22Rv1 (cell line): ENCODE measurements around the gene CHST2.

ENCODE experiments used
- H3K27ac ChIP-seq: fragments of 450-650 bp; 2 replicates; pipeline ENCODE4 v1.5.1; 2017
- ZFX ChIP-seq: fragments of 450-650 bp; IDR thresholded peaks from 2 replicates; pipeline ENCODE4 v1.6.1; 2017; ENCODE audit warnings: antibody characterized with exemption, borderline replicate concordance
- TF ChIP-seq, protein P1 (sequence below): fragments of 450-650 bp; IDR thresholded peaks from 2 replicates; pipeline ENCODE4 v1.5.1; 2017; ENCODE audit warnings: mild to moderate bottlenecking

The CHST2 gene

DNA sequence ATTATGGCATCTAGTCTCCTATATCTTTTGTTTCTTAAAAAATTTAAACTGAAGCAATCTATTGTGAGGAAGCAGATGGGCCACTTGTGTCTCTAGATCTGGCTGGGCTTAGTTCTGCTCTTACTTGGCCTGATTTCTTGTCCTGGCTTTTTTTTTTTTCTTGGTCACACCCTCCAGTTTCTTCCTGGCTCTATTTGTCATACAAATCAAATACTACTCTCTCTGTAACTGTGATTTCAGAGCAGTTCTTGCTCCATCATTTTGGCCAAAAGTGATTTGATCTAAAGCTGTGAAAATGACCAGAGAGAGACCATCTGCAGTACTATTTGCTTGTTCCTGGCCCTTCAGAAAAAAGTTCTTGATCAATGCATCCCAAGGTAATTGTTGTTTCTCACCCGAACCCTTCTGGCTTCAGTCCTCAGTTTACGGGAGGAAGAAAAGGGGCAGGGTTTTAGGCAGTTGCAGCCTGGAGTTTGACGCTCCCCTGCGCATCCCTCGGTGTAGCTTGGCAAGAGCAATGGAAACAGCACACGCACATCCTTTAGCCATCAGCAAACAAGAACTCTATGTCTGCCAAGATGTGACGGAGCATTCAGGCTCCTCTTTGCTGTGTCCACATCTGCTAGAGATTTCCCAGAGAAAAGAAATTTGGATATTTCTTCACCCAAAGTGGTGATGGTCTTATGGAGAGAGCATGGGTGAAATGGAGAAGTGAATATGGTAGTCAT is 31.6 kb downstream of the CHST2 start:
- TF ChIP-seq, protein P1, sequence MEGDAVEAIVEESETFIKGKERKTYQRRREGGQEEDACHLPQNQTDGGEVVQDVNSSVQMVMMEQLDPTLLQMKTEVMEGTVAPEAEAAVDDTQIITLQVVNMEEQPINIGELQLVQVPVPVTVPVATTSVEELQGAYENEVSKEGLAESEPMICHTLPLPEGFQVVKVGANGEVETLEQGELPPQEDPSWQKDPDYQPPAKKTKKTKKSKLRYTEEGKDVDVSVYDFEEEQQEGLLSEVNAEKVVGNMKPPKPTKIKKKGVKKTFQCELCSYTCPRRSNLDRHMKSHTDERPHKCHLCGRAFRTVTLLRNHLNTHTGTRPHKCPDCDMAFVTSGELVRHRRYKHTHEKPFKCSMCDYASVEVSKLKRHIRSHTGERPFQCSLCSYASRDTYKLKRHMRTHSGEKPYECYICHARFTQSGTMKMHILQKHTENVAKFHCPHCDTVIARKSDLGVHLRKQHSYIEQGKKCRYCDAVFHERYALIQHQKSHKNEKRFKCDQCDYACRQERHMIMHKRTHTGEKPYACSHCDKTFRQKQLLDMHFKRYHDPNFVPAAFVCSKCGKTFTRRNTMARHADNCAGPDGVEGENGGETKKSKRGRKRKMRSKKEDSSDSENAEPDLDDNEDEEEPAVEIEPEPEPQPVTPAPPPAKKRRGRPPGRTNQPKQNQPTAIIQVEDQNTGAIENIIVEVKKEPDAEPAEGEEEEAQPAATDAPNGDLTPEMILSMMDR: no peak
- TF ChIP-seq ZFX: no peak
- H3K27ac ChIP-seq: no peak overlapping the region

DNA sequence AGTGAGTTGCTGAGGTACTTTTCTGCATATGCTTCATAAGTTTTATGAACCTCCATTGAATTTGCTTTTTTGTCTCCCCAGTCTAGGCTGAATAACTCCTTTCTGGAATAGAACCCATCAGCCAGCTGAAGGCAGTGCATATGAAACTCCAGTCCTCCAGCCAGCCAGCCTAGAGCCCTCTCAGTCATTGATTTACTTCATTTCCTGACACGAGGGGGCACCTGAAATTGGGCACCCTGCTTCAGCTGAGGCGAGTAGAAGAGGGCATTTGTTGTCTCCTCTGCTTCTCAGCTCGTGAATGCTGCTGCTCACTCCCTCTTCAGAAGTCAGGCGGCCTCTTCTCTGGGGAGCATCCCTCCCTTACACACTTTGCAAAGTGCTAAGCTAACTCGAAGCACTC is 32.5 kb downstream of the CHST2 start:
- no peak overlapping the region for H3K27ac ChIP-seq

DNA sequence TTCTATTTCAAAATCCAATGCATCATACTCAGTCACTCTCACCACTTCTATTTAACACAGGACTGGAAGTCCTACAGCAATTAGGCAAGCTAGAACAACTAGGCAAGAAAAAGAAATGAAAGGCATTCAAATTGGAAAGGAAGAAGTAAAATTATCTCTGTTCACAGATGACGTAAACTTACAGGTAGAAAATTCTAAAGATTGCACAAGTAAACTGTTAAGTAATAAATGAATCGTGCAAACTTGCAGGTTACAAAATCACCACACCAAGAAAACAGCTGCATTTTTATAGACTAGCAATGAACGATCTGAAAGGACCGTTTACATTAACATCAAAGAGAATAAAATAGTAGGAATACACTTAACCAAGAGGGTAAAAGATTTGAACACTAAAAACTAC is 36.2 kb downstream of the CHST2 start:
- TF ChIP-seq ZFX: no peak
- TF ChIP-seq, protein P1: no peak
- H3K27ac ChIP-seq: no peak overlapping the region

More for the DNA sequence above, 32.5 kb downstream of the CHST2 start:
- TF ChIP-seq ZFX: no peak
- TF ChIP-seq, protein P1: no peak

DNA sequence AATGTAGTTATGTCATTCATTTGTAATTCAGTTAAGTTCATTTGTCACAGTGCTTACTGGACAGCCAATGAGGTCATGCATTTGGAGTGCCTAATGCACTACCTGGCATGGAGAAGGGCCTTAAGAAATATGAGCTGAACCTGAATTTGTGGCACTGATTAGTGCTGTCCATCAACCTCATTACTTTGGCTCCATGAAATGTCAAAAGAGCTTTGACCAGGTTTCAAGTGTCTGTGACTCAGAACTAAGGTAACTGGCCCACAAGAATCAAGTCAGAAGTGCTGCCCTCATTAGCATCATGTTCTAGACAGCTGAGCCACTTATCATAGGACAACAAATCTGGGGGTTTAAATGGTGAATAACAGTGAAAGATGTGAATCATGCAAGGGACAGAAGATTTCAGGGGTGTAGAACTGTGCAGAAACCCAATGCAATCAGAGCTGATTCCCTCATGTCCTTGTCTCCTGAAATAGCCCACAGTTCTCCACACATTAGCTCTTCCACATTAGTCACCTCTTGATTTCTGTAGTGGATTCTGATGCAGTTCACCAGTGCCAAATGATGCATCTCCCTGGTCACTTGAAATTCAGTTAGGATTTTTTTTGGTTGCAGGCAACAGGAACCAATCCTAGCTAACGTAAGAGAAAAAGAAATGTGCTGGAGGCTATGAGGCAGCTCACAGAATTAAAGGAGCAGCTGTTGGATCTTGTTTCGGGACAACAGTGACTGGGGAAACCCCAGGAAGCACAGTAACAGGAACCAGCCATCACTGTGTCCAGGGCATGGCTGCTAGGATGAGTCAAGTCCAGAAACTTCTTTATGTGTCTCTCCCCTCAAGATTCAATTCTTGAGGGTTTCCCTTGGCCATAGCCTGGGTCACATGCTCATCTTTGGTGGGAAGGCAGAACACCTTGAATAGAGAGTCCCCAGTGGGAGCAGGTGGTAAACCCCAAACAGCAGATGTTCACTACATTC is 38.7 kb downstream of the CHST2 start:
- TF ChIP-seq, protein P1: no peak
- TF ChIP-seq ZFX: no peak
- no peak overlapping the region for H3K27ac ChIP-seq

DNA sequence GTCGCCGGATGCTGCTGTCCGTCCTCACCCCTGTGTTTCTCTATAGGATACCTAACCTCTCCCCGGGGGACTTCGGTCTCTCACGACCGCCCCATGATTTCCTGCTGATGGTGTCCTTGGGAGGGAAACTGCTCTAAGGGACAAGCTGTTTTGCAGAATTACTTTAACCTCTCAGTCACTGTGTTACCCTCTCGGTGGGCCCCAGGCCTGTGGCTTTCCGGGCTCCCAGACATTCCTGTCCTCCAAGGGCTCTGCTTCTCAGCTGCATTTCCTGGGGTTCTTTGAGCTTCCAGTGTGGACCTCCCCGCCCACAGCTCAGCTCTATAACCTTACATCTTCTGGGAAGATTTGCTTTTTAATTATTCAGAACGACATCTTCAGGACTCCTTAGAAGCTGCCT is 40.9 kb downstream of the CHST2 start:
- TF ChIP-seq, protein P1: no peak
- no peak for TF ChIP-seq ZFX
- no peak overlapping the region for H3K27ac ChIP-seq

DNA sequence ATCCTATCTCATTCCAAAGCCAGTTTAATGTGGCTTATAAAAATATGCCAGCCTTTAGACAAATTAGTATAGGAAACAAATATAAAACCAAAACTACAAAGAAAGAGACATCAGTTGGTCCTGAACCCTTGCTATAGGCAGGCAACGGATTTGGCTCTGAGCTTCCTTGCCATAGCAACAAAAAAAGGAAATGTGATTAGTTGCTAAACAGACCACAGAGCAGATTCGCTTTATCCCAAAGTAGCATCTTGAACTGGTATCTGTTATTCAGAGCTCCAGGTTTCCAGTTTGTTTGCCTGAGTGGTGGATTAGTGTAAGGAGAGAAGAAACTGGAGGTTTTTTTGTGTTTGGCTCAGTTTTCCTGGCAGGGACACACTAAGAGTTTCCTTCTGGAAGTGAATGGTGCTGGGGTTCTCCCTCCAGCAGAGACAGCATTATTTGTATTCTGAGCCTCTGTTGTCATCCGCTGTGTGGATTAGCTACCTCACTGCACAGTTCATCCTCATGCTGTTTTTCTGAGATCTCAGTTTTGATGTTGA is 44.1 kb downstream of the CHST2 start:
- TF ChIP-seq ZFX: no peak
- TF ChIP-seq, protein P1: no peak
- H3K27ac ChIP-seq: no peak overlapping the region
